A549 (cell line): ENCODE data around the gene SLC25A48.

Source experiments
- CTCF ChIP-seq: fragments of >200 bp; sonication (Bioruptor Twin); formaldehyde crosslinking; IDR thresholded peaks from 3 replicates; pipeline ENCODE4 v1.5.1; 2016
- POLR2A ChIP-seq: IDR thresholded peaks from 2 replicates; pipeline ENCODE4 v1.6.1; 2012; ENCODE audit warnings: mild to moderate bottlenecking, low read length
- USF2 ChIP-seq: fragments of 450-650 bp; IDR thresholded peaks from 2 replicates; pipeline ENCODE4 v1.6.1; 2014; ENCODE audit warnings: antibody characterized with exemption

- TF ChIP-seq CTCF (peak; percentile 86), USF2 (no peak), POLR2A (no peak)
Measured at GRCh38 chr5:135829681-135830383, 4.6 kb upstream of the SLC25A48 start.
